ENCODE data around the gene SMARCC1.

DNA sequence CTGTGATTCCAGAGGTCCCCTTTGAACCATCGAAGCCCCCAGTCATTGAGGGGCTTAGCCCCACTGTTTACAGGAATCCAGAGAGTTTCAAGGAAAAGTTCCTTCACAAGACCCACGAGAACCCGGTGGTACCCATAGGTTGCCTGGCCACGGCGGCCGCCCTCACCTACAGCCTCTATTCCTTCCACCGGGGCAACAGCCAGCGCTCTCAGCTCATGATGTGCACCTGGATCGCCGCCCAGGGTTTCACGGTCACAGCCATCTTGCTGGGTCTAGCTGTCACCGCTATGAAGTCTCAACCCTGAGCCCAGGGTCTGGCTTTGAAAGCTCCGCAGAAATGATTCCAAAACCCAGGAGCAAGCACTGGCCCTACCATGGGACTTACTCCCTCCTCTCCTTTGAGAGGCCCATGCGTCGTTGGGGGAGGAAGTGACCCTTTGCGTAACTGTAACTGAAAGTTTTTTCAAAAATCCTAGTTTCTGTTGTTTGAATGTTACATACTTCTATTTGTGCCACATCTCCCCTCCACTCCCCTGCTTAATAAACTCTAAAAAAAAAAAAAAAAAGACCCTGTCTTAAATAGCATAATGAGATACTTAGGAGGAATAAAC is 118.0 kb downstream of the SMARCC1 start:
- TF ChIP-seq, protein P1, sequence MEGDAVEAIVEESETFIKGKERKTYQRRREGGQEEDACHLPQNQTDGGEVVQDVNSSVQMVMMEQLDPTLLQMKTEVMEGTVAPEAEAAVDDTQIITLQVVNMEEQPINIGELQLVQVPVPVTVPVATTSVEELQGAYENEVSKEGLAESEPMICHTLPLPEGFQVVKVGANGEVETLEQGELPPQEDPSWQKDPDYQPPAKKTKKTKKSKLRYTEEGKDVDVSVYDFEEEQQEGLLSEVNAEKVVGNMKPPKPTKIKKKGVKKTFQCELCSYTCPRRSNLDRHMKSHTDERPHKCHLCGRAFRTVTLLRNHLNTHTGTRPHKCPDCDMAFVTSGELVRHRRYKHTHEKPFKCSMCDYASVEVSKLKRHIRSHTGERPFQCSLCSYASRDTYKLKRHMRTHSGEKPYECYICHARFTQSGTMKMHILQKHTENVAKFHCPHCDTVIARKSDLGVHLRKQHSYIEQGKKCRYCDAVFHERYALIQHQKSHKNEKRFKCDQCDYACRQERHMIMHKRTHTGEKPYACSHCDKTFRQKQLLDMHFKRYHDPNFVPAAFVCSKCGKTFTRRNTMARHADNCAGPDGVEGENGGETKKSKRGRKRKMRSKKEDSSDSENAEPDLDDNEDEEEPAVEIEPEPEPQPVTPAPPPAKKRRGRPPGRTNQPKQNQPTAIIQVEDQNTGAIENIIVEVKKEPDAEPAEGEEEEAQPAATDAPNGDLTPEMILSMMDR (IDR thresholded peaks at IDR 0.05): no peak
- TF ChIP-seq CHD2 (IDR thresholded peaks at IDR 0.05; ENCODE audit: low read length, partially characterized antibody): no peak
- no peak for TF ChIP-seq KDM5A (IDR thresholded peaks at IDR 0.05)
- TF ChIP-seq BHLHE40 (IDR thresholded peaks at IDR 0.05; ENCODE audit: low read depth, low read length): no peak
- no peak for TF ChIP-seq POLR2A (IDR thresholded peaks at IDR 0.05; ENCODE audit: low read length)
- TF ChIP-seq EP300 (IDR thresholded peaks at IDR 0.05): no peak
- TF ChIP-seq, protein P2, sequence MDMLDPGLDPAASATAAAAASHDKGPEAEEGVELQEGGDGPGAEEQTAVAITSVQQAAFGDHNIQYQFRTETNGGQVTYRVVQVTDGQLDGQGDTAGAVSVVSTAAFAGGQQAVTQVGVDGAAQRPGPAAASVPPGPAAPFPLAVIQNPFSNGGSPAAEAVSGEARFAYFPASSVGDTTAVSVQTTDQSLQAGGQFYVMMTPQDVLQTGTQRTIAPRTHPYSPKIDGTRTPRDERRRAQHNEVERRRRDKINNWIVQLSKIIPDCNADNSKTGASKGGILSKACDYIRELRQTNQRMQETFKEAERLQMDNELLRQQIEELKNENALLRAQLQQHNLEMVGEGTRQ (IDR thresholded peaks at IDR 0.05): no peak
- TF ChIP-seq FOXS1 (CRISPR knock-in tag; IDR thresholded peaks at IDR 0.05): no peak

All from A549 (cell line).